Prostate gland (tissue), 2 donors: ENCODE data around the gene DMRT1.

Experiments
- POLR2A ChIP-seq: fragments of 450-650 bp; IDR thresholded peaks from one replicate; pipeline ENCODE4 v1.6.1; 2016; ENCODE audit warnings: antibody characterized with exemption, mild to moderate bottlenecking
- POLR2AphosphoS5 ChIP-seq: sonication (generic); formaldehyde crosslinking; IDR thresholded peaks from one replicate; pipeline ENCODE4 v1.6.1; 2017; ENCODE audit warnings: antibody characterized with exemption
- TF ChIP-seq, protein P1 (sequence below), 4 experiments: fragments of 200-600 bp in 2 of 4; fragments of 450-650 bp in 2 of 4; sonication (generic) in 2 of 4; IDR thresholded peaks; 1 replicate in 3 of 4; 2 replicates in 1 of 4; pipeline ENCODE4 v1.5.1; 2016 to 2019; ENCODE audit warnings: antibody characterized with exemption in 4 of 4, mild to moderate bottlenecking in 2 of 4, moderate library complexity in 2 of 4

GRCh38 chr9:800591-801150 lies 40.8 kb upstream of the DMRT1 start:
- TF ChIP-seq, protein P1, sequence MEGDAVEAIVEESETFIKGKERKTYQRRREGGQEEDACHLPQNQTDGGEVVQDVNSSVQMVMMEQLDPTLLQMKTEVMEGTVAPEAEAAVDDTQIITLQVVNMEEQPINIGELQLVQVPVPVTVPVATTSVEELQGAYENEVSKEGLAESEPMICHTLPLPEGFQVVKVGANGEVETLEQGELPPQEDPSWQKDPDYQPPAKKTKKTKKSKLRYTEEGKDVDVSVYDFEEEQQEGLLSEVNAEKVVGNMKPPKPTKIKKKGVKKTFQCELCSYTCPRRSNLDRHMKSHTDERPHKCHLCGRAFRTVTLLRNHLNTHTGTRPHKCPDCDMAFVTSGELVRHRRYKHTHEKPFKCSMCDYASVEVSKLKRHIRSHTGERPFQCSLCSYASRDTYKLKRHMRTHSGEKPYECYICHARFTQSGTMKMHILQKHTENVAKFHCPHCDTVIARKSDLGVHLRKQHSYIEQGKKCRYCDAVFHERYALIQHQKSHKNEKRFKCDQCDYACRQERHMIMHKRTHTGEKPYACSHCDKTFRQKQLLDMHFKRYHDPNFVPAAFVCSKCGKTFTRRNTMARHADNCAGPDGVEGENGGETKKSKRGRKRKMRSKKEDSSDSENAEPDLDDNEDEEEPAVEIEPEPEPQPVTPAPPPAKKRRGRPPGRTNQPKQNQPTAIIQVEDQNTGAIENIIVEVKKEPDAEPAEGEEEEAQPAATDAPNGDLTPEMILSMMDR (IDR thresholded peaks at IDR 0.05) = no peak
- TF ChIP-seq POLR2AphosphoS5 = no peak
- TF ChIP-seq POLR2A = no peak
